UCSD-AML1 (cell line): ENCODE measurements around the gene ADSL.
"Not testable (repeated sequence)": the region's sequence is repeated elsewhere in the genome, so short reads cannot be mapped to it uniquely, and the experiment has no call there.

Experiments used
- DNase-seq: peaks from one replicate; lab custom pipeline; 2025; ENCODE audit not compliant: unreplicated experiment; lab: John Stamatoyannopoulos, UW

The ADSL gene

DNA sequence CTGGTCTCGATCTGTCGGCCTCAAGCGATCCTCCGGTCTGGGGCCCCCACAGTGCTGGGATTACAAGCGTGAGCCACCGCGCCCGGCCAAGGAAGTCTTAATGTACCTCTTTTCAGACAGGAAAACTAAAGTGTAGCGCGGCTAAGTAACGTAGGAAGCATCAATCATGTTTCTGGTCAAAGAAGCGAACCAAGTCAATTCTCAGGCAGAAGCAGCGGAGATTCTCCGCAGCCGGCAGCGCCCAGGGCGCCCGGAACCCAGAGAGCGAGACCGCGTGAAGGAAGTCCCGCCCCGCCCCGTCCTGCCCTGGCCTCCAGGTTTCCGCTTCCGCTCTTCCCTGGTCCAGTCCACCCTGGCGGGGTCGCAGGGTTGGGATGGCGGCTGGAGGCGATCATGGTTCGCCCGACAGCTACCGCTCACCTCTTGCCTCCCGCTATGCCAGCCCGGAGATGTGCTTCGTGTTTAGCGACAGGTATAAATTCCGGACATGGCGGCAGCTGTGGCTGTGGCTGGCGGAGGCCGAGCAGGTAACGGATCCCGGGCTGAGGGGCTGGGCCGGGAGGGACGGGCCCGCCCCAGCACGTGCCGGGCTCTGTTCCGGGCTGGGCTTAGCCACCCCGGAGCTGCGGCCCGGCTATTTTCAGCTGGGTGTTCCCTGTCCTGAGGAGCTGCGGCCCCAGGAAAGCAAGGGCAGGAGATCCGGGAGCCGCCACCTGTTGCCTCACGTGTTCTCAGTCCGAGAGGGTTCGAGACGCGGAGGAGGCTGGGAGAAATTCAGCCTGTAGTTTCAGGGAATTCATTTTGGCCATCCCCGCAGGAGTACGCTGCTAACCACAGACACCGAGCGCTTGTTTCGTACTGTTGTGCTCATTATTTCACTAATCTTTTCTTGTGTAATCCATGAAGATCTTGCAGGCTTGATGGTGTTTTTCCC is at the start of gene ADSL:
ADSL (plus strand) TSS at position 316 of the 934 bp plus-strand sequence; CDS start at position 375, 59 bp downstream.
- DNase-seq: peak; percentile 88

GRCh38 chr22:40300316-40300715 is 46.0 kb upstream of the ADSL start:
- DNase-seq: no peak

GRCh38 chr22:40300884-40301672 is 45.2 kb upstream of the ADSL start:
- DNase-seq: no peak

- no peak for DNase-seq
Measured at GRCh38 chr22:40302149-40302548, 44.2 kb upstream of the ADSL start.

- DNase-seq: no peak
Measured at GRCh38 chr22:40305625-40306024, 40.7 kb upstream of the ADSL start.

DNA sequence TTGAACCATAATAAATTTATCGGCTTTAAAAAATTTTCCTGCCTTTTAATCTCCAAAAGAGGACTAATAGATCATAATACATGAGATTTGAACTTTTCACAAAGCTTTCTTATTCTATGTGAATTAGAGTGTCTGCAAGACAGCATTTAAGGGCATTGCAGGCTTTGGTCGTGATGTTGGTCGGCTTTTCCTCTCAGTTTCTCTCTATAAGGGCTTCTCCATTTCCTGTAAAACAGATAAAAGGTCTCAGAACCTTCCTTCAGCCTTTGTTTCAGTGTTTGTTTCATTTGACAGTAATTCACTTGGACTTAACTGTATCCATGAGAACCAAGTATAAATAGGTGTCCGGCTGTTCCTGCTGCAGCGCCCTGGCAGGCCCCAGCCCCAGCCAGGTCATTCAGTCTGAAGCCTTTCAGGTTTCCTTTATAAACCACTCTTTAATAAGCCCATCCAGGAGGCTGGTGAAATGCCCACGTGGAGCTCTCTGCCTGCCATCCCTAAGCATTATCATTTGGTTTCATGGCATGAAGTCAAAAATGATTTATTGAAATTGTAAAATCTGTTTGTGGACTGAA is 37.2 kb upstream of the ADSL start:
- DNase-seq: no peak

DNA sequence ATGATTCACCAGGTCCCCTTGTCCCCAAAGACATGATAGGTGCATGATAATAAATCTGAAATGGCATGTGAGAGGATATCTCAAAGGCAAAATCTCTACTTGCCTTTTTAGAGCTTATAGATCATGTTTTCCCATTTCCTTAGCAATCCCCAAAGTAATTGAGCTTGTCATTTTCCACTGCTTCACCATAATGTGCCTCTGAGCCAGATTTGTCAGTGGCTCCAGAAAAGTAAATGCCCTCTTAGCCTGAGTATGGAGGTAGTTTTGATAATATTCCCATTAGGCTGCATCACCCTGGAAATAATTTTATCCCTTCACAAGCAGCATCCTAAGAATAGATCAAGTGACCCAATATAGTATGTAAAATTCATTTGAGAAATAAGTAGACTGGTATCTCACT is 36.7 kb upstream of the ADSL start:
- no peak for DNase-seq

DNA sequence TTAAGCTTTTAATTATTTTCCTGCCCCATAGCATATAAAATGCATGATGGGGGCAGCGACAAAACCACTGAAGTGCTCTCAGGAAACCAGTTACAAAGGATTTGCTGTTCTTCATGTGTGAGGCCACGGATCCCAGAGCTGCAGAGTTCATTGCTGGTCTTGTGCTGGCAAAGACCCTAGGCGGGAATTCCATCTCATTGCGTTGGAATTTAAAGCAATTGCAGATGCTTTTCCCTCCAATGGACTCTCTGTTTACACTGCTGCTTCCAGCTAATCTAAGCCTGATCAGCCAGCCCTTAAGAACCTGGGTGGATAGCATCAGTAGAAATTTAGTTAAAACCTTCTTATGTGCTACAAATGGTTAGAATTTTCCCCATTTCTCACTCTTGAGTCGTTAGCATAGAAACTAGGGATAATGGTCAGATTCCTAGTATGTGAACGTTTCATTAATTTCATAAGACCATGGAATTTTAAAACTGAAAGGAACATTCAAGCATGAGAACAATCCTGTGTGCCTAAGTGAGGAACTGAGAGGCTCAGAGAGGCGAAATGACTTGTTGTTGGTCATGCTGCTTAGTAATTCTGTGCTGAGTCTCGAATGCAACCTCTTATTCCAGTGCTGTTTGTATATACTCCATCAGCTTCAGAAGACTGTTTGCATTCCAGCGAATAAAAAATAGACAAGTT is 36.1 kb upstream of the ADSL start:
- DNase-seq: no peak

GRCh38 chr22:40310768-40311120 is 35.6 kb upstream of the ADSL start:
- no peak for DNase-seq

GRCh38 chr22:40311646-40312045 is 34.7 kb upstream of the ADSL start:
- DNase-seq: not testable (repeated sequence)

DNA sequence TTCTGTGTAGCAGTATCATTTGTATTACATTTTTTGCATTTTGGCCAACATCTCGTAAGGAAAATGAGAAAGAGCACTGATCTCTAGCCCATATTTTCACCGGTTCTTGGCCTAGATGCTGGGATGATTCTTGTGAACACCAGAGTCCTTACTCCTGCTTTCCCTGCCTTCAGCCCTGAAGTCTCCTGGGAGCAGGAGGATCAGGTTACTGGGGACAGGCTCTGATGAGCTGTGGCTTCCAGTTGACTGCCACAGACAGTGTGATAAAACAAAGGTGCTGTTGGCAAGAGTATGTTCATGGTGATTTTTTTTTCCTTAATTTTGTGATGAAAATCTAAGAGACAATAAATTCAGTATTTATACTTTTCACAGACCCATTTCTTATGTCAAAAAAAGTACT is 34.2 kb upstream of the ADSL start:
- no peak for DNase-seq

GRCh38 chr22:40313007-40313406 is 33.3 kb upstream of the ADSL start:
- DNase-seq: no peak

GRCh38 chr22:40314041-40314440 is 32.3 kb upstream of the ADSL start:
- DNase-seq: no peak

- DNase-seq: no peak
Measured at GRCh38 chr22:40320687-40321086, 25.6 kb upstream of the ADSL start.

GRCh38 chr22:40322021-40322420 is 24.3 kb upstream of the ADSL start:
- DNase-seq: no peak

DNA sequence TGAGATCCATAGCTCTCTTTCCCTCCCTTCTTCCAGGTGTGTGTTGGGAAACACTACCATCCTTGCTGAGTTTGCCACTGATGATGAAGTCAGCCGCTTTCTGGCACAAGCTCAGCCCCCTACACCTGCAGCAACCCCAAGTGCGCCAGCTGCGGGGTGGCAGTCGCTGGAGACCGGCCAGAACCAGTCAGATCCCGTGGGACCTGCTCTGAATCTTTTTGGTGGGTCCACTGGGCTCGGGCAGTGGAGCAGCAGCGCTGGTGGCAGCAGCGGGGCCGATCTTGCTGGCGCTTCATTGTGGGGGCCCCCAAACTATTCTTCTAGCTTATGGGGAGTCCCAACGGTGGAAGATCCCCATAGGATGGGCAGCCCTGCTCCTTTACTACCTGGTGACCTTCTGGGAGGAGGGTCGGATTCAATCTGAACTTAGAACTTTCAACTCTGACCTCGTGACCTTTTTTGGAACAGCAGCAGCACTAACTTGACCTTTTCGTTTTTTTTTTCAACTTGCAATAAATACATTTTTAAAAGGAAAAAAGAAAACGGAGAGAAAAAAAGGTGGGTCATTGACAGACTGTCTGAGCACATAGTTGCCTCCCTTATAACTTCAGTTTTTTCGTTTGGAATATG is 23.4 kb upstream of the ADSL start:
- DNase-seq: no peak

- DNase-seq: no peak
Measured at GRCh38 chr22:40323681-40324171, 22.6 kb upstream of the ADSL start.

DNA sequence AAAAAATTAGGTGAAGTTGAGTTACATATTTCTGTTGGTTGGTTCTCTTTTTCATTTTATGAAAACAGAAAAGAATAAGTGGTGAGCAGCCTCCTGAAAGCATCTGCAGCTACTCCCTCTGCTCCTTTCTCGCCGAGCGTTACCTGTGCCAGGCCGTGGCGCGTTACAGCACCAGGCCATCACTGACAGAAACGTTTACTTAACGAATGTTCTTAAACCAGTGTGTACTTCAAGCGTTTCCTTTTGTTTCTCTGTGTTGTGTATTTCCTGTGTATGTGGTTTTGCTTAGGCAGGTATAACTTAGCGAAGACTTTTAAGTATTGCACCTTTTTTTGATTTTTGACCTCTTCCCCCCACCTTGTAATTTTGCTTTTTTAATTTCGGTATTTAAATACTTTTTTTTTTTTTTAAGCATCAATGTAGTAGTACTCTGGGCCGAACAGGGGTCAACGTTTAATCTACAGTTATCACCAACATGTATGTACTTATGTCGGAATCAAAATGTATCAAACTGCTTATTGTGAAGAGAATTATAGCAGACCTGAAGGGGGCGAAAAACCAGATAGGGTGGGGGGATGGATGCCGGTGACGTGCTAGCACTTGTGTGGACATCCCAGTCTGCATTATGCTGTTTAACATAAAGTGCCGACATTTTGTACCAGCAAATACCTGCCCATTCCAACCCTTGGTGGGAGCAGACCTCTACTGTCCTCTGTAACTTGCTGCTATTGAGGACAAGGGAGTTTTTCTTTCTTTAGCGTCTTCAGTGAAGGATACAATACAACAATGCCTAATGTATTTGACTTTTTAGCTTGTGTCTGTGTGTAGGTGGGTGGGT is 21.6 kb upstream of the ADSL start:
- no peak for DNase-seq

DNA sequence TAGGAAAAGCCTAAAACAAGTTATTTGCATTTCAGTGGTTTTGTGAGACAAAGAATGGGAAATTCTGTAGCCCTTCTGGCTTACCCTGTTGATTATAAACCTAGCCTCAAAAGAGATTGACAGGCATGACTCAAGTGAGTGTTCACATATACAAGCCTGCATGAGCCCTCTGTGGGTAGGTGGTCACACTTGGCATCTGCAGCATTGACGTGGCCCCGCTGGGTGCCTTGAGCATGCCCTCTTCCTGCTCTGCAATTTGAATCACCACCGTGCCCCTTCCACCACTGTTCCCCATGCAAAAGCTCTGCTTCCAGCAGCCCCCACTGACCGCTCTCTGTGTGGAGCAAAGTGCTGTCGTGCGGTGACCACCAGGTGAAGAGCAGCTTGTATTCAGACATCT is 21.0 kb upstream of the ADSL start:
- no peak for DNase-seq
